GM21737 (cell line): ENCODE results near the gene KCNT1.

Experiments
- ATAC-seq: cut with Tn5 transposase; IDR thresholded peaks from one replicate; pipeline ENCODE4 v1.9.1; 2021; ENCODE audit warnings: mild to moderate bottlenecking, moderate library complexity; ENCODE audit not compliant: unreplicated experiment

KCNT1 gene

GRCh38 chr9:135724186-135724787, 22.3 kb downstream of the KCNT1 start:
- ATAC-seq, result no peak

GRCh38 chr9:135726138-135726853, 24.3 kb downstream of the KCNT1 start:
- ATAC-seq, result no peak

- ATAC-seq, result no peak
Observed at GRCh38 chr9:135727257-135727875, 25.4 kb downstream of the KCNT1 start.

- ATAC-seq, result no peak
Observed at GRCh38 chr9:135728436-135729110, 26.6 kb downstream of the KCNT1 start.

- ATAC-seq, result no peak
Observed at GRCh38 chr9:135729480-135729879, 27.5 kb downstream of the KCNT1 start.

GRCh38 chr9:135731454-135731853, 29.5 kb downstream of the KCNT1 start:
- no peak for ATAC-seq

GRCh38 chr9:135732569-135733257, 30.7 kb downstream of the KCNT1 start:
- ATAC-seq, result no peak

GRCh38 chr9:135734616-135735144, 32.7 kb downstream of the KCNT1 start:
- no peak for ATAC-seq

GRCh38 chr9:135736272-135736978, 34.4 kb downstream of the KCNT1 start:
- no peak for ATAC-seq

- no peak for ATAC-seq
Observed at GRCh38 chr9:135736979-135737839, 35.2 kb downstream of the KCNT1 start.

- ATAC-seq, result no peak
Observed at GRCh38 chr9:135737840-135738521, 36.0 kb downstream of the KCNT1 start.

GRCh38 chr9:135739271-135740220, 37.6 kb downstream of the KCNT1 start:
- ATAC-seq, result no peak

GRCh38 chr9:135741276-135742219, 39.6 kb downstream of the KCNT1 start:
- no peak for ATAC-seq

GRCh38 chr9:135743021-135743420, 41.0 kb downstream of the KCNT1 start:
- no peak for ATAC-seq

- ATAC-seq, result no peak
Observed at GRCh38 chr9:135743546-135744332, 41.8 kb downstream of the KCNT1 start.
